Measurements from ENCODE around the gene C14orf132. TPM values are rescaled to one million over a fixed set of nuclear protein-coding genes. Genes with fewer than 3 reads are reported as not detected.

C14orf132 gene
- total and polyA plus RNA-seq, 2 of the 4 experiments (the other 2 are of a cell fraction): 6.3 to 13.5 TPM

DNA sequence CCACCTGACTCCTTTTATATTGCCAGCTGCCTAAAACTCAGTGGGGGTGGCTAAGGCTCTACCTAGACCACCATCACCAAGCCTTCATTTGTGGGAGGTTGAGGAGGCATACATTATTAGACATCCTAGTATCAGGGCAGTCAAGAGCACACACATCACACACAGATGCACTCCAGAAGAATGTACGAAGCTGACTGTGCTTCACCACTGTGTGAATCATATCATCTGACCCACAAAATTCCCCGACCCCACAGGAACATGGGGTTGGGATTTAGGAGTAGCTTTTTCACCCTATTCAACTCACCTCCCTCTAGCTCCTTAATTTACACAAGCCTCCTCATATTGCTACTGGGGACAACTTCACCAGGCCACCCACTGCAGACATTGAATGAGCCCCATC, 100.7 kb downstream of the C14orf132 start:
- Histone ChIP-seq H3K4me3 (ENCODE audit: insufficient read depth, low read depth, low read length) (no peak overlapping the region), H3K4me2 (ENCODE audit: low read depth, low read length) (no peak overlapping the region), H3K9me3 (ENCODE audit: control insufficient read depth, insufficient read depth, low read length) (peaks cover 7% of the 10 kb centered on the region; the same call in 1 of the 2 replicates), H3K18ac (ENCODE audit: low read depth, low read length) (peak overlapping the region; percentile 89), H3K4ac (ENCODE audit: low read depth, low read length) (peak overlapping the region; percentile 79), H4K91ac (ENCODE audit: insufficient read depth, low read depth, low read length) (peak overlapping the region; percentile 79), H3K56ac (ENCODE audit: extremely low read depth, insufficient read depth, low read length) (0 out of 2 replicates have a peak overlapping the region, but pooled peaks have one; percentile 24), H3K36me3 (ENCODE audit: control insufficient read depth, insufficient read depth, low read length) (no peaks in the 10 kb centered on the region), H2BK15ac (ENCODE audit: low read depth, low read length) (peak overlapping the region; percentile 86; the same call in 2 of the 3 replicates), H2BK120ac (ENCODE audit: low read depth, low read length) (peak overlapping the region; percentile 88), H3K9me1 (ENCODE audit: insufficient read depth, low read length) (peaks cover 21% of the 10 kb centered on the region; the same call in 1 of the 2 replicates), H3K79me1 (ENCODE audit: low read depth in 1 of 2, low read length in 2 of 2) (no peaks in the 10 kb centered on the region), H4K8ac (ENCODE audit: low read depth in 2 of 2, low read length in 2 of 2) (peak overlapping the region; percentile 13 to 62; a peak in 2 of 4 replicates), H2BK20ac (ENCODE audit: low read depth, low read length) (peak overlapping the region; percentile 84), H3K27ac (ENCODE audit: insufficient read depth, low read length) (no peak overlapping the region), H3K23ac (ENCODE audit: low read depth, low read length) (peak overlapping the region; percentile 22; the same call in 1 of the 2 replicates), H2AFZ (replicated peaks; ENCODE audit: low read length, poor library complexity) (peak overlapping the region; percentile 52), H4K20me1 (ENCODE audit: insufficient read depth, low read length) (no peaks in the 10 kb centered on the region), H2AK5ac (ENCODE audit: low read depth, low read length) (peak overlapping the region; percentile 88), H4K5ac (ENCODE audit: low read depth, low read length) (peak overlapping the region; percentile 75), H3K27me3 (ENCODE audit: control insufficient read depth, insufficient read depth, low read length) (no peaks in the 10 kb centered on the region), H2BK5ac (ENCODE audit: low read depth, low read length, poor library complexity, severe bottlenecking) (peak overlapping the region; percentile 49), H2AK9ac (replicated peaks; ENCODE audit: low read depth, low read length, poor library complexity) (peak overlapping the region; percentile 21), H3K14ac (replicated peaks; ENCODE audit: low read depth, low read length) (peak overlapping the region; percentile 38), H3K9ac (ENCODE audit: low read depth, low read length) (no peak overlapping the region), H3K4me1 (ENCODE audit: control insufficient read depth, insufficient read depth, low read length) (peaks cover 17% of the 10 kb centered on the region)
- dilution Hi-C loops (cut with HindIII; ENCODE audit: low sequenced_read_pairs, unreplicated experiment) (no loop called here), in situ Hi-C loops (cut with MboI; ENCODE audit: low sequenced_read_pairs) (no loop called here), intact Hi-C loops (cut with micrococcal nuclease) (no loop called here)
- TF ChIP-seq FOS (IDR thresholded peaks at IDR 0.05; ENCODE audit: low read depth, low read length): peak; percentile 27
- TF ChIP-seq, protein P1, sequence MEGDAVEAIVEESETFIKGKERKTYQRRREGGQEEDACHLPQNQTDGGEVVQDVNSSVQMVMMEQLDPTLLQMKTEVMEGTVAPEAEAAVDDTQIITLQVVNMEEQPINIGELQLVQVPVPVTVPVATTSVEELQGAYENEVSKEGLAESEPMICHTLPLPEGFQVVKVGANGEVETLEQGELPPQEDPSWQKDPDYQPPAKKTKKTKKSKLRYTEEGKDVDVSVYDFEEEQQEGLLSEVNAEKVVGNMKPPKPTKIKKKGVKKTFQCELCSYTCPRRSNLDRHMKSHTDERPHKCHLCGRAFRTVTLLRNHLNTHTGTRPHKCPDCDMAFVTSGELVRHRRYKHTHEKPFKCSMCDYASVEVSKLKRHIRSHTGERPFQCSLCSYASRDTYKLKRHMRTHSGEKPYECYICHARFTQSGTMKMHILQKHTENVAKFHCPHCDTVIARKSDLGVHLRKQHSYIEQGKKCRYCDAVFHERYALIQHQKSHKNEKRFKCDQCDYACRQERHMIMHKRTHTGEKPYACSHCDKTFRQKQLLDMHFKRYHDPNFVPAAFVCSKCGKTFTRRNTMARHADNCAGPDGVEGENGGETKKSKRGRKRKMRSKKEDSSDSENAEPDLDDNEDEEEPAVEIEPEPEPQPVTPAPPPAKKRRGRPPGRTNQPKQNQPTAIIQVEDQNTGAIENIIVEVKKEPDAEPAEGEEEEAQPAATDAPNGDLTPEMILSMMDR (conservative IDR thresholded peaks at IDR 0.05; ENCODE audit: low read depth, low read length): no peak
- DNase-seq (peak; percentile 84), ATAC-seq (ENCODE audit: low read depth) (peak; percentile 75)
- ChIA-PET CTCF (interaction anchor here (0.6 kb wide), 1 partner anchor 9 kb away, joined by 3 read pairs; no protein-coding TSS in a partner anchor), POLR2A (ENCODE audit: unreplicated experiment) (no interaction called here)
- no TSS peak for BruUV-seq (replicated peaks)
- no CpG with 5 or more reads among the region's 2 CpGs for WGBS, 2 experiments (ENCODE audit: extremely low coverage in 2 of 2, insufficient read length in 1 of 2)
